Measurements from ENCODE around the gene UGT8. TPM values are rescaled to one million over a fixed set of nuclear protein-coding genes. Genes with fewer than 3 reads are reported as not detected.
"Not testable (repeated sequence)": the region's sequence is repeated elsewhere in the genome, so short reads cannot be mapped to it uniquely, and the experiment has no call there.

UGT8 gene
- total RNA-seq, 2 experiments from 2014 or later = 0.40 to 0.53 TPM

GRCh38 chr4:114595921-114596320, 2.7 kb upstream of the UGT8 start:
- Mint-ChIP-seq H3K27ac (no peak overlapping the region), H3K4me1 (ENCODE audit: low read depth) (peaks cover 15% of the 10 kb centered on the region), H3K9me3 (no peaks in the 10 kb centered on the region), H3K27me3 (peaks cover 38% of the 10 kb centered on the region), H3K4me3 (no peak overlapping the region), H3K36me3 (no peaks in the 10 kb centered on the region)
- DNase-seq = no peak
- ChIA-PET POLR2A (no interaction called here), CTCF (no interaction called here)
- intact Hi-C loops (cut with micrococcal nuclease) = no loop called here

DNA sequence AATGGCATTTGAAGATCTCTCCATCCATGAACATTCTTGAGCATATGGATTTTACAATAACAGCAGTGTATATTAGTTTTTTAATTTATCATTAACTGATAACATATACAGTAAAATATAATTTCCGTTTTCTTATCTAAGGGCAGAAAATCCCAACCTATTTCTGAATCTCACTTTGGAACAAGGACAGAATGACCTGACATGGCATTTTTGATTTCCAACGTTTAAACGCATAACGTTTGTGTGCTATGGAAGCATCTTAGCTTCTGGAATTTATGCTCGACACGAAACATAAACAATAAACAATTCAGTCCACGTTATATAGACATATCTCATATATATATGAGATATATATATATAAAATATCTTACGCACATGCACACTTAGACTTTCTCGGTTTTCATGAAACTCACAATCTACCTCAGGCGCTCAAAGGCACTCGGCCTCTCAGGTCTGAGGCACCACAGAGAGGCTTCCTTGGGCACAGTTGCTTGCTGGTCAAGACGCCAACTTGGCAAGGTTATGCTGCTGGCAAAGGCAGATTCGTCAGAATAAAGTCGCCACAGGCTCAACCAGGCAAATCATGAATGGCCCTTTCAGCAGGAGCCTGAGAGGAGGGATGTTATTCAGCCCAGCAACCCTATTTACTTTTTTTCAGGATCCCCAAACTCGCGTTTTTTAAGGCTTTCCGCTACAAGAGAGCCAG, 1.0 kb upstream of the UGT8 start:
- H3K4me1 Mint-ChIP-seq (ENCODE audit: low read depth) = peaks cover 15% of the 10 kb centered on the region
- ChIA-PET CTCF (interaction anchor here (1.0 kb wide), 1 partner anchor 15 kb away, joined by 3 read pairs; no protein-coding TSS in a partner anchor), POLR2A (no interaction called here)
- H3K9me3 Mint-ChIP-seq = no peaks in the 10 kb centered on the region
- no peaks in the 10 kb centered on the region for H3K36me3 Mint-ChIP-seq
- H3K4me3 Mint-ChIP-seq = peak overlapping the region; percentile 49
- no peak overlapping the region for H3K27ac Mint-ChIP-seq
- no peak for DNase-seq
- intact Hi-C loops (cut with micrococcal nuclease) = no loop called here
- peaks cover 38% of the 10 kb centered on the region for H3K27me3 Mint-ChIP-seq

GRCh38 chr4:114599231-114599902, 760 bp downstream of the UGT8 start:
- no peaks in the 10 kb centered on the region for H3K9me3 Mint-ChIP-seq
- H3K4me3 Mint-ChIP-seq = peak overlapping the region; percentile 65
- POLR2A ChIA-PET = no interaction called here
- no peak overlapping the region for H3K27ac Mint-ChIP-seq
- H3K27me3 Mint-ChIP-seq = peaks cover 38% of the 10 kb centered on the region
- no peak for DNase-seq
- intact Hi-C loops (cut with micrococcal nuclease) = no loop called here
- no peaks in the 10 kb centered on the region for H3K36me3 Mint-ChIP-seq
- CTCF ChIA-PET = interaction anchor here (0.6 to 0.9 kb wide), 2 partner anchors 43 to 215 kb away, joined by 3 to 6 read pairs; no protein-coding TSS in a partner anchor
- H3K4me1 Mint-ChIP-seq (ENCODE audit: low read depth) = peaks cover 15% of the 10 kb centered on the region

DNA sequence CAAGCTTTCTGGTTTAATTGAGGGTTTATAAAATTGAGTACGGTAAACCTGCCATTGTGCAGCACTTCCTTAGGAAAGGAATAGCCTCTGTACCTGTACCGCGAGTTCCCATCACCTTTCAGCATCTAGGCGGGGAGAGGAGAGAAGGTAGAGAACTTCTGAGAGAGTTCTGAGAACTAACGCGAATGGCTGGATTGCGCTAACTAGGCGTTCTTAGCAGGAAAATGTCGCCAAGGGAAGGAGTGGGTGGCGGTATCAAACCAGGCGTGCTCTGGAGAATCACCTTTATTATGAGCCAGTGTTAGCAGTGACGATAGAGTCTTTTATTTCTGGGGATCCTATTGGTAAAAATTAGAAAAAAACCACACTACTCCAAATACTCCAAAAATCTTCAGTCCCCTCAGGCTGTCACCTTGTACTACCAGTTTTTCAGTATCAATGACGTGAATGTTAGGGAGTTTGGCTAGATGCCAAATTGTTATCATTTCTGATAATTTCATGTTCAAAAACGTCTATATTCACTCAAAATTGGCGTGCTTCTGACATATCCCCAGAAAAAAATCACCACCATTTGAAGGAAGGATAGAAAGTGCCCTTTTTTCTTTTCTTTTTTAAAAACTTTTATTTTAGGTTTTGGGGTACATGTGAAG, 1.4 kb downstream of the UGT8 start:
- ChIA-PET POLR2A (no interaction called here), CTCF (interaction anchor here (0.9 kb wide), 1 partner anchor 215 kb away, joined by 6 read pairs; no protein-coding TSS in a partner anchor)
- H3K27ac Mint-ChIP-seq = no peak overlapping the region
- H3K36me3 Mint-ChIP-seq = no peaks in the 10 kb centered on the region
- H3K27me3 Mint-ChIP-seq = peaks cover 36% of the 10 kb centered on the region
- H3K9me3 Mint-ChIP-seq = no peaks in the 10 kb centered on the region
- intact Hi-C loops (cut with micrococcal nuclease) = no loop called here
- peak overlapping the region; percentile 65 for H3K4me3 Mint-ChIP-seq
- H3K4me1 Mint-ChIP-seq (ENCODE audit: low read depth) = peaks cover 15% of the 10 kb centered on the region
- DNase-seq = no peak

DNA sequence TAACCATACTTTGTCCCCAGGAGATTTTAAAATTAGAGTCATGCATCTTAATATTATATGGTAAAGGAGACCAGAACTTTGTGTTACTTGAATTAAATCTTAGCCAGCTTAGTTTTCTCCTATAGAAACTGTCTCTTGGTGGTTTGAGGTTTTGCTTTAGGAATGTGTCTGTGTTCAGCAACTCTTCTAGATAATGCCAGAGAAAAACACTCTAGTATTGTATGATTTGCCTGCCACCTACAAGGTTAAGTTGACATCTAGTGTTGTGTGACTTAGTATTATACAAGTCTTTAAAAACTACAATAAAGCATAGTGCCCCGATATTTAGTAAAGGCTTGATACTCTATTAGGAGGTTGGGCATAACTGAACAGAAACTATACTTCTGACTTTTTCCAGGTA, 2.1 kb downstream of the UGT8 start:
- POLR2A ChIA-PET = no interaction called here
- no peak overlapping the region for H3K27ac Mint-ChIP-seq
- H3K27me3 Mint-ChIP-seq = peaks cover 30% of the 10 kb centered on the region
- no peaks in the 10 kb centered on the region for H3K9me3 Mint-ChIP-seq
- H3K36me3 Mint-ChIP-seq = no peaks in the 10 kb centered on the region
- DNase-seq = no peak
- CTCF ChIA-PET = interaction anchor here (0.9 to 1.2 kb wide), 2 partner anchors 13 to 216 kb away, joined by 3 to 6 read pairs; no protein-coding TSS in a partner anchor
- intact Hi-C loops (cut with micrococcal nuclease) = no loop called here
- no peak overlapping the region for H3K4me3 Mint-ChIP-seq
- peaks cover 15% of the 10 kb centered on the region for H3K4me1 Mint-ChIP-seq (ENCODE audit: low read depth)

GRCh38 chr4:114601304-114602052, 2.9 kb downstream of the UGT8 start:
- Mint-ChIP-seq H3K9me3 (no peaks in the 10 kb centered on the region), H3K27ac (no peak overlapping the region), H3K4me3 (no peak overlapping the region), H3K27me3 (peaks cover 25% of the 10 kb centered on the region), H3K36me3 (no peaks in the 10 kb centered on the region), H3K4me1 (ENCODE audit: low read depth) (peaks cover 15% of the 10 kb centered on the region)
- CTCF ChIA-PET = interaction anchor here (1.2 kb wide), 1 partner anchor 12 kb away, joined by 3 read pairs; no protein-coding TSS in a partner anchor
- POLR2A ChIA-PET = no interaction called here
- no peak for DNase-seq
- intact Hi-C loops (cut with micrococcal nuclease) = no loop called here

GRCh38 chr4:114603497-114603896, 4.9 kb downstream of the UGT8 start:
- intact Hi-C loops (cut with micrococcal nuclease) = no loop called here
- H3K27me3 Mint-ChIP-seq = peaks cover 16% of the 10 kb centered on the region
- no peaks in the 10 kb centered on the region for H3K9me3 Mint-ChIP-seq
- H3K4me1 Mint-ChIP-seq (ENCODE audit: low read depth) = peaks cover 12% of the 10 kb centered on the region
- no peak overlapping the region for H3K27ac Mint-ChIP-seq
- no peak overlapping the region for H3K4me3 Mint-ChIP-seq
- CTCF ChIA-PET = no interaction called here
- H3K36me3 Mint-ChIP-seq = no peaks in the 10 kb centered on the region
- POLR2A ChIA-PET = no interaction called here
- no peak for DNase-seq

- DNase-seq = no peak
- ChIA-PET CTCF (no interaction called here), POLR2A (no interaction called here)
- Mint-ChIP-seq H3K27me3 (no peaks in the 10 kb centered on the region), H3K36me3 (no peaks in the 10 kb centered on the region), H3K9me3 (no peaks in the 10 kb centered on the region), H3K27ac (no peak overlapping the region), H3K4me3 (no peak overlapping the region), H3K4me1 (ENCODE audit: low read depth) (no peaks in the 10 kb centered on the region)
- intact Hi-C loops (cut with micrococcal nuclease) = no loop called here
These were observed 7.6 kb downstream of the UGT8 start for GRCh38 chr4:114606245-114606644.

DNA sequence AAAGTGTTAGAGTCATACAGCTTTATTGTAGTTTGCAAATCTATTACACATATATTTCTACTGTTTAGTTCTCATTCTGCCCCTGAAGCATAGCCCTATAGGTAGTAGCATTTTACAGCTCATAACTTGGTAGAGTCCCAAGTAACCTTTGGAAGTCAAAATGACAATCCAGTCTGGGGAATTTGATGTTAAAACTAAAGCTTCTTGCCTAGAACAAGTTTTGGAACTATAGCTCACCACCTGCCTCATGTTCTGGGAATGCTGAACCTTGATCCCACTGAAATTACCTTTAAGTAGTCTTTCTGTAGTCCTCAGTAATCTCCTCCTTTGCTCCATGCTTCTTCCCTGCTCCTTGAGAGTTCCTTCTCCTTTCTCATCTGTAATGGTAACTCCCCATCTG, 8.4 kb downstream of the UGT8 start:
- Mint-ChIP-seq H3K27me3 (no peaks in the 10 kb centered on the region), H3K4me1 (ENCODE audit: low read depth) (no peaks in the 10 kb centered on the region), H3K36me3 (no peaks in the 10 kb centered on the region), H3K27ac (no peak overlapping the region), H3K4me3 (no peak overlapping the region), H3K9me3 (no peaks in the 10 kb centered on the region)
- CTCF ChIA-PET = no interaction called here
- no peak for DNase-seq
- POLR2A ChIA-PET = no interaction called here
- intact Hi-C loops (cut with micrococcal nuclease) = no loop called here

DNA sequence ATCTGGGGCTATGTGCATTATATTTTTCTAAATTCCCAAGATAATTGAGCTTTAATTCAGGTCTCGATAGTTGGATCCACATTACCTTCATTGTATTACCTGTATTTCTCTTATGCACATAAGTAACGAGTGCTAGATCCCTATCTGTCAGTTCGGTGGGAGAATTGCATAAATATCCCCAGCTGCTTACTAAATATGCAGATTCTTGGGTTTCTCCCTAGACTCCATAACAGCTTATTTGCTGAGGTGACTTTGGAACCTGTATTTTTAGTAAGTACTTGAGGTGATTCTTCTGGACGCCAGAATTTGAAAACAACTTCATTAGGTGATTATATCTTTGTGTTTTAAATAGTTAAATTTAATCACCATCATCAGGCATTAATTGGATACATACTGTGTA, 15.0 kb downstream of the UGT8 start:
- Mint-ChIP-seq H3K36me3 (no peaks in the 10 kb centered on the region), H3K9me3 (no peaks in the 10 kb centered on the region), H3K4me3 (no peak overlapping the region), H3K27ac (no peak overlapping the region), H3K27me3 (peaks cover 3% of the 10 kb centered on the region), H3K4me1 (ENCODE audit: low read depth) (no peaks in the 10 kb centered on the region)
- POLR2A ChIA-PET = no interaction called here
- CTCF ChIA-PET = interaction anchor here (1.2 kb wide), 1 partner anchor 12 kb away, joined by 3 read pairs; no protein-coding TSS in a partner anchor
- no peak for DNase-seq
- intact Hi-C loops (cut with micrococcal nuclease) = no loop called here

DNA sequence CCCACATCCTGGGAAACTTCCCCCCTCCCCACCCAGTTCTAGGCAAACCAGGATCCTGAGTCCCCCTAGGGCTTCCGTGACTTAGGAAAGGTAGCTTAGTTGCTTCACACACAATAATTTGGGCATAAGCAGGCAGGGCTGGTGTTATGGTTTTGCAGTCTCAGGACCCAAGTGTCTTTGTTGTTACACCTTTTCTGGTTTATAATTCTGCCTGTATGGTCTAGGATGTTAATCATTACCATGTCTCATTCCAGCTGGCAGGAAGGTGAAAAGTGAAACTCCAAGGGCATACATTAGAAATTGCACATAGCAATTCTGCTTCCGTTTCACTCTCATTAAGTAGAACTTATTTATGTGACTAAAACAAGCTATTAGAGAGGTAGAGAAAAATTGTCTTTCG, 16.8 kb downstream of the UGT8 start:
- no peaks in the 10 kb centered on the region for H3K4me1 Mint-ChIP-seq (ENCODE audit: low read depth)
- H3K27me3 Mint-ChIP-seq = peaks cover 3% of the 10 kb centered on the region
- no peak overlapping the region for H3K27ac Mint-ChIP-seq
- no peak for DNase-seq
- intact Hi-C loops (cut with micrococcal nuclease) = no loop called here
- H3K36me3 Mint-ChIP-seq = no peaks in the 10 kb centered on the region
- H3K4me3 Mint-ChIP-seq = no peak overlapping the region
- H3K9me3 Mint-ChIP-seq = no peaks in the 10 kb centered on the region
- ChIA-PET POLR2A (no interaction called here), CTCF (interaction anchor here (0.7 kb wide), 1 partner anchor 1311 kb away, joined by 3 read pairs; no protein-coding TSS in a partner anchor)

GRCh38 chr4:114616036-114616435, 17.4 kb downstream of the UGT8 start:
- H3K9me3 Mint-ChIP-seq; POLR2A ChIA-PET; DNase-seq; H3K4me3 Mint-ChIP-seq; intact Hi-C loops (cut with micrococcal nuclease); CTCF ChIA-PET; H3K36me3 Mint-ChIP-seq; H3K27me3 Mint-ChIP-seq; H3K27ac Mint-ChIP-seq; H3K4me1 Mint-ChIP-seq (ENCODE audit: low read depth): not testable (repeated sequence)

All from activated CD4-positive, alpha-beta memory T cell treated with anti-CD3 and anti-CD28 coated beads for 36 hours (primary cell).